H1 (cell line): ENCODE data around the gene CPNE4. TPM values are rescaled to one million over a fixed set of nuclear protein-coding genes. Genes with fewer than 3 reads are reported as not detected.

ENCODE experiments used
- CTCF ChIA-PET: fragments of 300-600 bp; sonication (Branson Sonifier 250); formaldehyde crosslinking; loops from one replicate; lab custom pipeline; 2021; ENCODE audit not compliant: partially characterized antibody; lab: Charles Lee
- POLR2A ChIA-PET: fragments of 300-600 bp; sonication (Branson Sonifier 250); formaldehyde crosslinking; loops from one replicate; lab custom pipeline; 2021; ENCODE audit warnings: inconsistent platforms; ENCODE audit not compliant: partially characterized antibody; lab: Charles Lee
- DNase-seq, 2 experiments: peaks; one replicate each; pipeline versions ENCODE4 v3.0.0 to v3.0.0-alpha.2; 2010 to 2022; ENCODE audit warnings: low spot score in 2 of 2, low read depth in 1 of 2, mixed read lengths in 1 of 2
- FAIRE-seq: peaks from 2 replicates; lab custom pipeline; 2011; peaks lifted over from hg19 to GRCh38; lab: Jason Lieb, UNC
- H2AFZ ChIP-seq: 2 replicates; pipeline ENCODE4 v1.8.1; 2012; ENCODE audit warnings: low read length, inconsistent platforms
- H2AK5ac ChIP-seq: 2 replicates; pipeline ENCODE4 v1.6.1; 2013; ENCODE audit warnings: low read depth, low read length
- H2BK120ac ChIP-seq: replicated peaks from 2 replicates; pipeline ENCODE3; 2013; ENCODE audit warnings: low read depth, low read length, inconsistent platforms
- H2BK12ac ChIP-seq: 2 replicates; pipeline ENCODE4 v1.6.1; 2013; ENCODE audit warnings: low read depth, low read length
- H2BK15ac ChIP-seq: 2 replicates; pipeline ENCODE4 v1.6.1; 2013; ENCODE audit warnings: low read length
- H2BK20ac ChIP-seq: 2 replicates; pipeline ENCODE4 v1.6.1; 2013; ENCODE audit warnings: low read length
- H2BK5ac ChIP-seq: 2 replicates; pipeline ENCODE4 v1.6.1; 2013; ENCODE audit warnings: low read depth, low read length
- H3K14ac ChIP-seq: 2 replicates; pipeline ENCODE4 v1.6.1; 2013; ENCODE audit warnings: inconsistent platforms; ENCODE audit not compliant: insufficient read length
- H3K18ac ChIP-seq: 2 replicates; pipeline ENCODE4 v1.6.1; 2013; ENCODE audit warnings: low read length; ENCODE audit errors: extremely low read depth
- H3K23ac ChIP-seq: 2 replicates; pipeline ENCODE4 v1.6.1; 2013; ENCODE audit warnings: inconsistent platforms; ENCODE audit not compliant: insufficient read length
- H3K23me2 ChIP-seq: 2 replicates; pipeline ENCODE4 v1.6.1; 2013; ENCODE audit warnings: low read depth, low read length
- H3K27ac ChIP-seq: 2 replicates; pipeline ENCODE4 v1.6.1; 2011; ENCODE audit warnings: low read depth, low read length, inconsistent platforms
- H3K27me3 ChIP-seq, 4 experiments: replicated peaks in 1 of 4; 1 replicate in 1 of 4; 2 replicates in 3 of 4; pipeline versions ENCODE4 v1.6.1 to v1.8.1; 2011 to 2013; ENCODE audit warnings: low read length in 3 of 4, mild to moderate bottlenecking in 3 of 4, inconsistent platforms in 2 of 4, mixed read lengths in 2 of 4, moderate library complexity in 1 of 4; ENCODE audit not compliant: control insufficient read depth in 3 of 4, insufficient read depth in 3 of 4; ENCODE audit errors: extremely low read depth in 1 of 4
- H3K36me3 ChIP-seq, 4 experiments: 2 replicates each; pipeline versions ENCODE4 v1.6.1 to v1.8.1; 2011 to 2013; ENCODE audit warnings: mild to moderate bottlenecking in 4 of 4, low read length in 3 of 4, moderate library complexity in 2 of 4, control low read depth in 1 of 4, inconsistent platforms in 1 of 4; ENCODE audit not compliant: insufficient read depth in 4 of 4, control insufficient read depth in 2 of 4
- H3K4ac ChIP-seq: replicated peaks from 2 replicates; pipeline ENCODE3; 2013; ENCODE audit warnings: low read length, low read depth, mixed read lengths, inconsistent platforms; ENCODE audit not compliant: insufficient read length
- H3K4me1 ChIP-seq, 4 experiments: replicated peaks in 1 of 4; 1 replicate in 1 of 4; 2 replicates in 3 of 4; pipeline versions ENCODE4 v1.6.1 to v1.8.1; 2011 to 2013; ENCODE audit warnings: low read length in 3 of 4, inconsistent platforms in 2 of 4, mixed read lengths in 1 of 4; ENCODE audit not compliant: insufficient read depth in 4 of 4, control insufficient read depth in 3 of 4
- H3K4me2 ChIP-seq, 2 experiments: 2 replicates each; pipeline versions ENCODE4 v1.6.1 to v1.8.1; 2011 to 2013; ENCODE audit warnings: low read depth in 2 of 2, low read length in 2 of 2, control low read depth in 1 of 2, inconsistent platforms in 1 of 2, mild to moderate bottlenecking in 1 of 2; ENCODE audit not compliant: insufficient read depth in 1 of 2
- H3K4me3 ChIP-seq, 4 experiments: fragments of 200-600, 300-600 bp in 1 of 4; sonication (generic), shearing (Covaris generic), sonication (Bioruptor Twin) in 1 of 4; 2 replicates each; pipeline versions ENCODE4 v1.5.1 to v1.8.1; 2011 to 2016; ENCODE audit warnings: low read length in 4 of 4, low read depth in 3 of 4, control low read depth in 2 of 4, inconsistent platforms in 2 of 4, mild to moderate bottlenecking in 2 of 4, mixed read lengths in 1 of 4, moderate library complexity in 1 of 4; ENCODE audit not compliant: insufficient read depth in 2 of 4; ENCODE audit errors: extremely low read depth in 1 of 4
- H3K56ac ChIP-seq: replicated peaks from 2 replicates; pipeline ENCODE3; 2013; ENCODE audit warnings: low read depth, mild to moderate bottlenecking, mixed read lengths, low read length, inconsistent platforms; ENCODE audit not compliant: insufficient read length
- H3K79me1 ChIP-seq: 2 replicates; pipeline ENCODE4 v1.6.1; 2013; ENCODE audit warnings: low read depth, low read length, control low read depth
- H3K79me2 ChIP-seq, 2 experiments: 2 replicates each; pipeline versions ENCODE4 v1.6.1 to v1.8.1; 2012 to 2013; ENCODE audit warnings: low read length in 2 of 2, mild to moderate bottlenecking in 2 of 2, inconsistent platforms in 1 of 2; ENCODE audit not compliant: insufficient read depth in 2 of 2, control insufficient read depth in 1 of 2
- H3K9ac ChIP-seq, 4 experiments: replicated peaks in 1 of 4; 1 replicate in 1 of 4; 2 replicates in 3 of 4; pipeline versions ENCODE4 v1.6.1 to v1.8.1; 2011 to 2013; ENCODE audit warnings: low read depth in 3 of 4, low read length in 3 of 4, control low read depth in 2 of 4, mild to moderate bottlenecking in 2 of 4, moderate library complexity in 2 of 4, inconsistent platforms in 1 of 4; ENCODE audit errors: extremely low read depth in 1 of 4
- H3K9me3 ChIP-seq, 2 experiments: 2 replicates each; pipeline versions ENCODE4 v1.6.1 to v1.8.1; 2012 to 2013; ENCODE audit warnings: mild to moderate bottlenecking in 2 of 2, moderate library complexity in 2 of 2, control low read depth in 1 of 2, inconsistent platforms in 1 of 2, low read depth in 1 of 2, low read length in 1 of 2, mixed read lengths in 1 of 2; ENCODE audit not compliant: insufficient read depth in 2 of 2
- H4K20me1 ChIP-seq, 2 experiments: replicated peaks in 1 of 2; 2 replicates each; pipeline versions ENCODE3 to v1.8.1; 2011 to 2013; ENCODE audit warnings: inconsistent platforms in 2 of 2, low read length in 2 of 2, mild to moderate bottlenecking in 1 of 2; ENCODE audit not compliant: insufficient read depth in 2 of 2, control insufficient read depth in 1 of 2
- H4K5ac ChIP-seq: 2 replicates; pipeline ENCODE4 v1.6.1; 2013; ENCODE audit warnings: low read length, low read depth, mixed read lengths, inconsistent platforms; ENCODE audit not compliant: insufficient read length
- H4K8ac ChIP-seq: 2 replicates; pipeline ENCODE4 v1.8.0; 2013; ENCODE audit warnings: mild to moderate bottlenecking, moderate library complexity, low read length, inconsistent platforms; ENCODE audit not compliant: insufficient read depth; ENCODE audit errors: extremely low read depth
- H4K91ac ChIP-seq: replicated peaks from 2 replicates; pipeline ENCODE3; 2013; ENCODE audit warnings: low read length, mixed read lengths, inconsistent platforms; ENCODE audit not compliant: insufficient read length
- ASH2L ChIP-seq: fragments of 200-600, 300-600 bp; sonication (generic); IDR thresholded peaks from one replicate; pipeline ENCODE4 v1.7.1; 2017; ENCODE audit warnings: low read length
- CBX8 ChIP-seq: fragments of 300-800, 300-1000 bp; sonication (generic); IDR thresholded peaks from 2 replicates; pipeline ENCODE4 v1.7.1; 2016; ENCODE audit warnings: low read depth, low read length, borderline replicate concordance
- CREB1 ChIP-seq: IDR thresholded peaks from 2 replicates; pipeline ENCODE4 v1.6.1; 2012; ENCODE audit warnings: inconsistent platforms
- CTBP2 ChIP-seq: IDR thresholded peaks from 2 replicates; pipeline ENCODE4 v1.7.0; 2011; ENCODE audit warnings: borderline replicate concordance, mild to moderate bottlenecking, moderate library complexity, mixed read lengths, low read length; ENCODE audit not compliant: insufficient read depth, insufficient read length
- GABPA ChIP-seq: IDR thresholded peaks from 2 replicates; pipeline ENCODE4 v1.6.1; 2011; ENCODE audit warnings: mild to moderate bottlenecking, low read length, moderate library complexity, borderline replicate concordance; ENCODE audit not compliant: insufficient read depth
- GTF2F1 ChIP-seq: IDR thresholded peaks from 2 replicates; pipeline ENCODE4 v1.6.1; 2012; ENCODE audit warnings: low read depth, low read length, improper control_type of control experiment, borderline replicate concordance
- JUN ChIP-seq: IDR thresholded peaks from 2 replicates; pipeline ENCODE4 v1.6.1; 2011; ENCODE audit warnings: low read depth, mild to moderate bottlenecking, improper control_type of control experiment, low read length
- KDM1A ChIP-seq: fragments of 200-600, 300-600 bp; sonication (generic); IDR thresholded peaks from 2 replicates; pipeline ENCODE4 v1.7.1; 2016; ENCODE audit warnings: mild to moderate bottlenecking, low read length, borderline replicate concordance
- KDM4A ChIP-seq: IDR thresholded peaks from one replicate; pipeline ENCODE4 v1.7.1; 2012; ENCODE audit warnings: low read depth, mild to moderate bottlenecking, moderate library complexity, low read length, inconsistent platforms; ENCODE audit not compliant: severe bottlenecking
- RAD21 ChIP-seq, 2 experiments: IDR thresholded peaks in 1 of 2; conservative IDR thresholded peaks in 1 of 2; 2 replicates each; pipeline ENCODE4 v1.6.1; 2011; ENCODE audit warnings: low read depth in 2 of 2, low read length in 2 of 2, improper control_type of control experiment in 1 of 2, inconsistent platforms in 1 of 2, mild to moderate bottlenecking in 1 of 2, moderate library complexity in 1 of 2
- RBBP5 ChIP-seq: IDR thresholded peaks from 2 replicates; pipeline ENCODE4 v1.7.1; 2012; ENCODE audit warnings: low read depth, mild to moderate bottlenecking, inconsistent platforms, low read length, moderate library complexity, borderline replicate concordance
- RNF2 ChIP-seq: fragments of 200-900, 300-1000 bp; sonication (generic); IDR thresholded peaks from 2 replicates; pipeline ENCODE4 v1.7.1; 2016; ENCODE audit warnings: borderline replicate concordance, low read depth, mild to moderate bottlenecking, antibody characterized with exemption, low read length; ENCODE audit not compliant: poor library complexity, severe bottlenecking; ENCODE audit errors: missing control alignments
- SIX5 ChIP-seq: IDR thresholded peaks from 2 replicates; pipeline ENCODE4 v1.6.1; 2011; ENCODE audit warnings: mild to moderate bottlenecking, low read depth, low read length
- TEAD4 ChIP-seq: IDR thresholded peaks from 2 replicates; pipeline ENCODE4 v1.6.1; 2012; ENCODE audit warnings: low read depth, low read length, inconsistent platforms, mixed read lengths
- YY1 ChIP-seq: IDR thresholded peaks from 2 replicates; pipeline ENCODE4 v1.6.1; 2011; ENCODE audit warnings: low read depth, mild to moderate bottlenecking, low read length
- ZNF274 ChIP-seq: IDR thresholded peaks from 2 replicates; pipeline ENCODE4 v1.7.0; 2012; ENCODE audit warnings: low read length, borderline replicate concordance; ENCODE audit errors: extremely low read depth
- polyA plus RNA-seq, 7 experiments: library from polyadenylated mRNA; depleted of rRNA in 3 of 7; stranded (reverse) in 5 of 7; unstranded in 2 of 7; fragments of >200 nt in 5 of 7; fragments of 200-250 nt in 2 of 7; gene quantifications; 1 replicate in 5 of 7; 2 replicates in 1 of 7; 4 replicates in 1 of 7; pipeline versions ENCODE4 v1.2.1 to v1.2.3, GENCODE V29; 2011 to 2013; ENCODE audit warnings: missing spikeins in 2 of 7, mixed read lengths in 2 of 7
- total RNA-seq: library from RNA; stranded (reverse); fragmentation: NEBNext Ultra II Directional; extraction: Animal tissue kit (Norgen Biotek cat#: 25700); gene quantifications from 2 replicates; pipeline ENCODE4 v1.2.1, GENCODE V29; 2021

The CPNE4 gene
- total and polyA plus RNA-seq, 2 of the 8 experiments (the other 6 are each of a cell fraction or from before 2014, with no cell fraction given) = 0.82 to 3.8 TPM

DNA sequence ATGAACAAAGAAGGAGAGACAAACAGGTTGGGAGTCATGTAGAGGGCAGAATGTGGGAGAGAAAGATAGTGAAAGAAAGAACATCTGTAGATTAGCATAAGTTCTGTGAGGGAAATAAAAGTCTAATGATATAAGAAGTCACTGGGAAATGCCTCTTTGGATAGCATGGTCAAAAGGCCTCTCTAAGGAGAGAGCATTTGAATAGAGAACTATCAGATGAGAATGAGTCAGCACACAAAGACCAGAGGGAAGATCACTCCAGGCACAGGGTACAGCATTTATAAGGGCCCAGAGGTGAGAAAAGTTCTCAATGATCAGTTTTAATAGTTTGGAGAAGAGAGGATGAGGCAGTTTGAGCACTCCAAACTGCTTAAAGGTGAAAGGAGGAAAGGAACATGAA, 7.9 kb upstream of the CPNE4 start:
- POLR2A ChIA-PET = no interaction called here
- no peak overlapping the region for H2BK20ac ChIP-seq
- H4K20me1 ChIP-seq = no peaks in the 10 kb centered on the region
- no peaks in the 10 kb centered on the region for H3K79me1 ChIP-seq
- no peak overlapping the region for H3K4me3 ChIP-seq
- FAIRE-seq (no peak), DNase-seq (no peak)
- H3K4me1 ChIP-seq = no peaks in the 10 kb centered on the region
- no peak overlapping the region for H4K5ac ChIP-seq
- H2AFZ ChIP-seq = no peak overlapping the region
- H2BK5ac ChIP-seq = no peak overlapping the region
- no peak overlapping the region for H4K91ac ChIP-seq
- H3K56ac ChIP-seq = no peak overlapping the region
- H3K9me3 ChIP-seq = no peaks in the 10 kb centered on the region
- no peak overlapping the region for H3K14ac ChIP-seq
- no peak overlapping the region for H4K8ac ChIP-seq
- H2AK5ac ChIP-seq = no peak overlapping the region
- H3K23me2 ChIP-seq = no peaks in the 10 kb centered on the region
- no peak overlapping the region for H3K9ac ChIP-seq
- H3K4me2 ChIP-seq = no peak overlapping the region
- H3K4ac ChIP-seq = no peak overlapping the region
- H2BK15ac ChIP-seq = no peak overlapping the region
- no peak overlapping the region for H3K18ac ChIP-seq
- no peak overlapping the region for H3K23ac ChIP-seq
- H2BK120ac ChIP-seq = no peak overlapping the region
- H3K27ac ChIP-seq = no peak overlapping the region
- H3K27me3 ChIP-seq = no peaks in the 10 kb centered on the region; a peak in 1 of 7 replicates
- CTCF ChIA-PET = no interaction called here
- no peaks in the 10 kb centered on the region for H3K36me3 ChIP-seq
- H2BK12ac ChIP-seq = no peak overlapping the region
- H3K79me2 ChIP-seq = no peaks in the 10 kb centered on the region
- TF ChIP-seq KDM4A (no peak), CTBP2 (no peak), ASH2L (no peak), RAD21 (IDR thresholded peaks at IDR 0.05 in 1 of 2, conservative IDR thresholded peaks at IDR 0.05 in 1 of 2; ENCODE audit: low read depth in 2 of 2, low read length in 2 of 2) (no peak), TEAD4 (no peak), RBBP5 (no peak), KDM1A (no peak), JUN (no peak), GTF2F1 (no peak), RNF2 (no peak), GABPA (no peak), SIX5 (no peak), CREB1 (no peak), CBX8 (no peak), ZNF274 (no peak), YY1 (no peak)
